SU-DHL-6 (cell line): ENCODE measurements around the gene UBE2E3.

Experiments used
- H2AFZ ChIP-seq: fragments of 200-600 bp; sonication (generic); 2 replicates; pipeline ENCODE4 v1.6.1; 2014; ENCODE audit warnings: low read depth, mild to moderate bottlenecking, moderate library complexity, mixed read lengths, antibody characterized with exemption, low read length; ENCODE audit not compliant: severe bottlenecking
- H3F3A ChIP-seq: fragments of 200-600 bp; shearing (Covaris generic); 2 replicates; pipeline ENCODE4 v1.6.0; 2016; ENCODE audit warnings: antibody characterized with exemption, mild to moderate bottlenecking; ENCODE audit not compliant: insufficient read depth
- H3K27ac ChIP-seq: fragments of 200-600 bp; sonication (generic); 2 replicates; pipeline ENCODE4 v1.5.1; 2016; ENCODE audit warnings: low read depth, mild to moderate bottlenecking, low read length, moderate library complexity, mixed read lengths
- H3K27me3 ChIP-seq: fragments of 200-600 bp; sonication (generic), shearing (Covaris generic); 2 replicates; pipeline ENCODE4 v1.6.0; 2014; ENCODE audit warnings: mild to moderate bottlenecking, low read length
- H3K36me3 ChIP-seq: fragments of 200-600 bp; sonication (generic); 2 replicates; pipeline ENCODE4 v1.6.1; 2014; ENCODE audit warnings: mild to moderate bottlenecking, low read length, mixed read lengths
- H3K4me2 ChIP-seq: fragments of 300-600, 200-600 bp; shearing (Covaris generic), sonication (generic); 2 replicates; pipeline ENCODE4 v1.6.0; 2014; ENCODE audit warnings: low read length, low read depth, mild to moderate bottlenecking; ENCODE audit not compliant: poor library complexity, severe bottlenecking
- H3K4me3 ChIP-seq: fragments of 200-600 bp; sonication (generic); 2 replicates; pipeline ENCODE4 v1.5.1; 2014; ENCODE audit warnings: antibody characterized with exemption, low read length, mild to moderate bottlenecking, mixed read lengths; ENCODE audit not compliant: insufficient read depth, poor library complexity, severe bottlenecking
- H3K79me2 ChIP-seq: fragments of 200-600 bp; sonication (generic); 2 replicates; pipeline ENCODE4 v1.6.1; 2014; ENCODE audit warnings: mild to moderate bottlenecking, low read length, moderate library complexity; ENCODE audit not compliant: insufficient read depth
- H3K9ac ChIP-seq: fragments of 200-600 bp; sonication (generic); 2 replicates; pipeline ENCODE4 v1.7.0; 2014; ENCODE audit warnings: mild to moderate bottlenecking, low read length
- H3K9me2 ChIP-seq: fragments of 200-600 bp; sonication (generic); replicated peaks from 2 replicates; pipeline ENCODE4 v1.6.1; 2014; ENCODE audit warnings: low read length; ENCODE audit not compliant: insufficient read depth
- H3K9me3 ChIP-seq: fragments of 200-600 bp; sonication (generic); 2 replicates; pipeline ENCODE4 v1.6.1; 2014; ENCODE audit warnings: low read length, mixed read lengths; ENCODE audit not compliant: insufficient read depth
- H4K20me1 ChIP-seq: fragments of 200-600 bp; sonication (generic); 2 replicates; pipeline ENCODE4 v1.6.1; 2014; ENCODE audit warnings: low read depth, mild to moderate bottlenecking, antibody characterized with exemption, low read length, moderate library complexity, mixed read lengths
- CTCF ChIP-seq: fragments of 200-600 bp; sonication (generic); IDR thresholded peaks from one replicate; pipeline ENCODE4 v1.5.1; 2017; ENCODE audit warnings: antibody characterized with exemption, mild to moderate bottlenecking, low read length, moderate library complexity; ENCODE audit not compliant: insufficient read depth, poor library complexity, severe bottlenecking
- EZH2phosphoT487 ChIP-seq: fragments of 200-600 bp; sonication (generic), shearing (Covaris generic); conservative IDR thresholded peaks from 2 replicates; pipeline ENCODE4 v1.6.1; 2018; ENCODE audit warnings: mild to moderate bottlenecking, antibody characterized with exemption, low read length, moderate library complexity, mixed read lengths

UBE2E3 gene

GRCh38 chr2:180979749-180980105 is 678 bp upstream of the UBE2E3 start:
- Histone ChIP-seq H3K9ac (peak overlapping the region; percentile 63), H3K9me3 (no peaks in the 10 kb centered on the region), H3K9me2 (no peaks in the 10 kb centered on the region), H4K20me1 (no peaks in the 10 kb centered on the region), H3K4me3 (peak overlapping the region; percentile 51), H3K79me2 (peaks cover 13% of the 10 kb centered on the region; the same call in 1 of the 2 replicates), H3K27ac (no peak overlapping the region; the same call in 1 of the 2 replicates), H3K27me3 (no peaks in the 10 kb centered on the region), H3K4me2 (peak overlapping the region; percentile 71), H2AFZ (peak overlapping the region; percentile 93), H3K36me3 (peaks cover 23% of the 10 kb centered on the region), H3F3A (peaks cover 29% of the 10 kb centered on the region)
- TF ChIP-seq CTCF (no peak), EZH2phosphoT487 (no peak)

DNA sequence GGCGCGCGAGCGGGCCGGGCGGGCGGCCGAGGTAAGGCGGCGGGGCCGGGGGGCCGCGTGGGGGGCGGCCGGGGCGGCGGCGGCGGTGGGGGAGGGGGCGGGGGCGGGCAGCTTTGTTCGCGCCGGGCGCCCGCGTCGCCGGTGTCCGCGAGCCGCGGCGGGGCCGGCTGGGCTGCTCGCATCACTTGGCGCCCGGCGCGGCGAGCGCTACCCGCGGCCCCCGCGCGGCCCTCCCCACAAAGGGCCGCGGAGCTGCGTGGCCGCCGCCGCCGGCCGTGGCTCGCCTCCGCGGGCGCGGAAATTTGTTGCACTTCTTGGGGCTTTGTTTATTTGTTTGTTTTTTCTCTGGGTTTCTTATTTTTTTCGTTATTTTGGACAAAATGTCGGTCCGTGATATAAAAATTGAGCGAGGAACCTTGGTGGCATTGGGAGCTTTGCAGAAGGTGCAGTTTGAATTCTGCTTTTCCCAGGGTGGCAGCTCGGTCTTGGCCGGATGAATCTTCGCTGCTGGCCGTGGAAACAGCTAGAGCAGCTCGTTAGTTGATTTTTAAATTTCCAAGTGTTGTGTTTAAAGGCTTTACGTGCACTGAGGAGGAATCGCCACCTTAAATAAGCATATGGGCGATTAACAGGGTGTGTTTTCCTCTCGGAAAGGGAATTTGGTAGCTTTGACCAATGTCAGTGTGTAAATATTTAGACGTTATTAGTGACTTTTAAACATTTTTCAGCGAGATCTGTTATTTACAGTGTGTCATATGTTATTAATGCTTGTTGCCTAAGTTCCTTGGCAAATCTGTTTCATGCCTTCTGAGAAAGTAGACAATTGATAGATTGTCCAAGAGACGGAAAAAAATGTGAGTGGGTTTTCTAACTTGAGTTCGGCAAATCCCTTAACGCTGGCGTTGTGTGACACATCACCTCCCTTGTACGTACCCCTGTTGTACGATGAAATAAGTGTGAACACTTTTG is 822 bp downstream of the UBE2E3 start:
- H3K79me2 ChIP-seq: peaks cover 25% of the 10 kb centered on the region; the same call in 1 of the 2 replicates
- peak overlapping the region; percentile 71 for H3K4me2 ChIP-seq
- peak overlapping the region; percentile 38 for H2AFZ ChIP-seq

GRCh38 chr2:180983468-180984242 is 3.2 kb downstream of the UBE2E3 start:
- no peaks in the 10 kb centered on the region for H4K20me1 ChIP-seq
- H3K79me2 ChIP-seq: peaks cover 43% of the 10 kb centered on the region; the same call in 1 of the 2 replicates
- H3F3A ChIP-seq: peaks cover 29% of the 10 kb centered on the region
- peak overlapping the region; percentile 69 for H3K4me2 ChIP-seq
- H3K9me2 ChIP-seq: no peaks in the 10 kb centered on the region
- H2AFZ ChIP-seq: peak overlapping the region; percentile 25
- peaks cover 28% of the 10 kb centered on the region for H3K36me3 ChIP-seq
- H3K27me3 ChIP-seq: no peaks in the 10 kb centered on the region
- peak overlapping the region; percentile 11; the same call in 1 of the 2 replicates for H3K9ac ChIP-seq
- no peaks in the 10 kb centered on the region for H3K9me3 ChIP-seq
- H3K4me3 ChIP-seq: no peak overlapping the region
- TF ChIP-seq CTCF (peak; percentile 53), EZH2phosphoT487 (no peak)
- peak overlapping the region; percentile 22; the same call in 1 of the 2 replicates for H3K27ac ChIP-seq

More for the DNA sequence above, 822 bp downstream of the UBE2E3 start:
- Histone ChIP-seq H3K4me3 (peak overlapping the region; percentile 78), H4K20me1 (no peaks in the 10 kb centered on the region), H3K9me2 (no peaks in the 10 kb centered on the region), H3K9me3 (no peaks in the 10 kb centered on the region), H3K9ac (peak overlapping the region; percentile 74), H3K36me3 (peaks cover 28% of the 10 kb centered on the region), H3K27ac (peak overlapping the region; percentile 8), H3K27me3 (no peaks in the 10 kb centered on the region), H3F3A (peaks cover 29% of the 10 kb centered on the region)
- no peak for TF ChIP-seq EZH2phosphoT487
- no peak for TF ChIP-seq CTCF
